Ishikawa (cell line): ENCODE measurements around the gene ANO3.

Source experiments
- CEBPB ChIP-seq: IDR thresholded peaks from 2 replicates; pipeline ENCODE4 v1.6.1; 2012
- CREB1 ChIP-seq: IDR thresholded peaks from 2 replicates; pipeline ENCODE4 v1.6.1; 2012; ENCODE audit warnings: low read depth
- EGR1 ChIP-seq: IDR thresholded peaks from 2 replicates; pipeline ENCODE4 v1.6.1; 2012
- EP300 ChIP-seq: IDR thresholded peaks from 2 replicates; pipeline ENCODE4 v1.6.1; 2012; ENCODE audit warnings: borderline replicate concordance
- FOXM1 ChIP-seq: IDR thresholded peaks from 2 replicates; pipeline ENCODE4 v1.6.1; 2012; ENCODE audit warnings: low read depth, borderline replicate concordance
- NFIC ChIP-seq: IDR thresholded peaks from 2 replicates; pipeline ENCODE4 v1.6.1; 2012
- RAD21 ChIP-seq: IDR thresholded peaks from 2 replicates; pipeline ENCODE4 v1.6.1; 2012; ENCODE audit warnings: low read depth
- TAF1 ChIP-seq: IDR thresholded peaks from 2 replicates; pipeline ENCODE4 v1.6.1; 2012; ENCODE audit warnings: low read depth, mild to moderate bottlenecking
- TCF12 ChIP-seq: IDR thresholded peaks from 2 replicates; pipeline ENCODE4 v1.6.1; 2012; ENCODE audit warnings: low read depth
- TEAD4 ChIP-seq: IDR thresholded peaks from 2 replicates; pipeline ENCODE4 v1.6.1; 2012
- YY1 ChIP-seq: IDR thresholded peaks from 2 replicates; pipeline ENCODE4 v1.6.1; 2012; ENCODE audit warnings: low read depth
- ZBTB7A ChIP-seq: IDR thresholded peaks from 2 replicates; pipeline ENCODE4 v1.6.1; 2012; ENCODE audit warnings: low read depth
- TF ChIP-seq, protein P1 (sequence below): IDR thresholded peaks from 2 replicates; pipeline ENCODE4 v1.6.1; 2012
- TF ChIP-seq, protein P2 (sequence below): IDR thresholded peaks from 2 replicates; pipeline ENCODE4 v1.6.1; 2012; ENCODE audit warnings: low read depth, mild to moderate bottlenecking
- TF ChIP-seq, protein P3 (sequence below): IDR thresholded peaks from 2 replicates; pipeline ENCODE4 v1.6.1; 2012

The ANO3 gene

DNA sequence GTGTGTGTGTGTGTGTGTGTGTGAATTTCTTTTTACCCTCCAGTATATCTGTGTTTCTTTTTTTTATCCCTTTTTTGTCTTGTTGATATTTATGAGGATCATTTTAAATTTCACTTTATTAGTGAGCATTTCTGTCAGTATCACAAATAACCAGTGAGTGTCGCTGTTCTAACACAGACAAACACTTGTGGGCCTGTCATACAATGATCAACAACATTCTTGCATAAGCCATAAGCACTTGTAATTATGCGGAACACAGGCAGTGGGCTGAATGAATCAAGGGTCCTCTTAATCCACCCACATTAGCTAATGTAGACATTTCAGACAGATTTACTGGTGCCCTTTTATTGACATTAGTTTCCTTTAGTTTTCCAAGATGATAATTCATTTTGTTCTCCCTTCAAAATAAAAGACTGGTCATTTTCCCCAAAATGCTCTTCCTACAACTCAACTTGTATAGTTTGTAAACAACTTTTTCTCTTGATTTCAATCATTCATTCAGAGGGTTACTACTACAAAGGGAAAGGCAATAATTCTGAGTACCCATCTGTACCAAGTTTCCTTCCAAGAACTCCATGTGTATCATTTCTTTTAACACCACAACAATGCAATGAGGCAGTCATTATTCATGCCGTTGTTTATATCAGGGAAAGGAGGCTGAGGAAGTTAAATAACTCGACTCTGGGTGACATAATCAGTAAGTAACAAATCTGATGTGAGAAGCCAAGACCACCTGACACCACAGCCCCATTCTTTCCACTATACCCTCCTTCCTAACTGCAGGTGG lies 34.5 kb upstream of the ANO3 start:
- TF ChIP-seq RAD21 (peak; percentile 77), CEBPB (peak; percentile 71), TCF12 (no peak)

DNA sequence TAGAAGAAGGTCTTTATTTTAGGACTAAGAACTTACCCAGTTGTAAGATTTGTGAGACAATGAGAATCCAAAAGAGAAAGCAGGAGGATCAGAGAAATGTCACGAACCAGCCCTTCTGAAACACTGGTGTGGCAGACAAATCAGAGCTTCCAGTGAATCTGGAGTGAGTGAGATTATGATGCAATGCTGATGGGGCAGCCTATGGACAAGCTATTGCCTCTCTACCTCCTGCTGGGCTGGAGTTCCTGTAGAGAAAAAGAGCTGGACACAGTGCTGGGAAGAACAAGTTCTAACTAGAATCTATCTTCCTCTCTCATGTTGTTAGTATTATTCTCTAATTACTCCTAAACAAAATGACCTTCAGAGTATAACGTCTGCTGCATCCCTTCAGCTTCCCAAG lies 12.0 kb upstream of the ANO3 start:
- TF ChIP-seq, protein P1, sequence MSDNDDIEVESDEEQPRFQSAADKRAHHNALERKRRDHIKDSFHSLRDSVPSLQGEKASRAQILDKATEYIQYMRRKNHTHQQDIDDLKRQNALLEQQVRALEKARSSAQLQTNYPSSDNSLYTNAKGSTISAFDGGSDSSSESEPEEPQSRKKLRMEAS, result no peak
- TF ChIP-seq TAF1, result no peak
- peak; percentile 22; the same call in 1 of the 2 replicates for TF ChIP-seq CEBPB

DNA sequence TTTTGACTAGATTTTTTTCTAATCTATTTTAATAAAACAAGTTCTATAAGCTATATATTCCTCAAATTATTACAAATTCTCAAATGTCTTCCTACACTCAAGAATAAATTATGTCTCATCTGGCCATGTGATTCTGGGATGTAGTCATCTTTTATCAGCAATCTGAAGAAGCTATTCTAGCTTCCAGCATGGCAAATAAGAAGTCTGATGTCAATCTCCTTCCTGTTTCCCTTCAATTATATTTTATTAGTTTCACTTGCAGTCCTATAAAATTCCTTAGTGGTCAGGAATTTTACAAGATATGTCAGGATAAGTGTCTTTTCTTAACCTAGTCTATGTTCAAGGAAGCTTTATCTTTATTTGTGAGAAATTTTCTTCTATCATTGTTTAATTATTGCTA lies 10.4 kb upstream of the ANO3 start:
- no peak for TF ChIP-seq TCF12

DNA sequence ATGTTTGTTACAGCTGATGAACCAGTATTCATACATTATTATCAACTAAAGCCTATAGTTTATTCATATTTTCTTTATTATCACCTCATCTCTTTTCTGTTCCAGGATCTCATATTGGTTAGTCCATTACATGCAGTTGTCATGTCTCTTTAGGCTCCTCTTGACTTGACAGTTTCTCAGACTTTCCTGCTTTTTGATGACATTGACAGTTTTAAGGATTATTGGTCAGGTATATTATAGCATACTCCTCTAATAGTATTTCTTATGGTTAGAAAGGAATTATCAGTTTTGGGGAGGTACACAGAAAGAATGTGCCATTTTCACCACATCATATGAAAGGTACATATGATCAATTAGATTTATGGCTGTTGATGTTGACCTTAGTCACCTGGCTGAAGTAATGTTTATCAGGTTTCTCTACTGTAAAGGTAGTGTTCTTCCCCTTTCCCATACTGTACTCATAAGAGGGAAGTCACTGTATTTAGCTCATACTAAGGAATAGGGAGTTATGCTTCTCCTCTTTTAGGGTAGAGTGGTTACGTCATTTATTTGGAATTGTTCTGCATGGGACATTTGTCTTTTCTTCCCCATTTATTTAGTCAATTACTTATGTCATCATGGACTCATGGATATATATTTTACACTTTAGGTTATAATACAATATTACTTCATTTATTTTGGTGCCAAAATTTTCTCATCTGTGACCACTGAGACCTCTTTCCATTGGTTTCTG lies 9.4 kb upstream of the ANO3 start:
- no peak for TF ChIP-seq FOXM1
- TF ChIP-seq NFIC, result no peak
- no peak for TF ChIP-seq EP300
- TF ChIP-seq, protein P1, result no peak
- no peak for TF ChIP-seq YY1
- no peak for TF ChIP-seq CEBPB
- no peak for TF ChIP-seq ZBTB7A
- TF ChIP-seq TCF12, result no peak
- TF ChIP-seq EGR1, result no peak
- TF ChIP-seq, protein P2, sequence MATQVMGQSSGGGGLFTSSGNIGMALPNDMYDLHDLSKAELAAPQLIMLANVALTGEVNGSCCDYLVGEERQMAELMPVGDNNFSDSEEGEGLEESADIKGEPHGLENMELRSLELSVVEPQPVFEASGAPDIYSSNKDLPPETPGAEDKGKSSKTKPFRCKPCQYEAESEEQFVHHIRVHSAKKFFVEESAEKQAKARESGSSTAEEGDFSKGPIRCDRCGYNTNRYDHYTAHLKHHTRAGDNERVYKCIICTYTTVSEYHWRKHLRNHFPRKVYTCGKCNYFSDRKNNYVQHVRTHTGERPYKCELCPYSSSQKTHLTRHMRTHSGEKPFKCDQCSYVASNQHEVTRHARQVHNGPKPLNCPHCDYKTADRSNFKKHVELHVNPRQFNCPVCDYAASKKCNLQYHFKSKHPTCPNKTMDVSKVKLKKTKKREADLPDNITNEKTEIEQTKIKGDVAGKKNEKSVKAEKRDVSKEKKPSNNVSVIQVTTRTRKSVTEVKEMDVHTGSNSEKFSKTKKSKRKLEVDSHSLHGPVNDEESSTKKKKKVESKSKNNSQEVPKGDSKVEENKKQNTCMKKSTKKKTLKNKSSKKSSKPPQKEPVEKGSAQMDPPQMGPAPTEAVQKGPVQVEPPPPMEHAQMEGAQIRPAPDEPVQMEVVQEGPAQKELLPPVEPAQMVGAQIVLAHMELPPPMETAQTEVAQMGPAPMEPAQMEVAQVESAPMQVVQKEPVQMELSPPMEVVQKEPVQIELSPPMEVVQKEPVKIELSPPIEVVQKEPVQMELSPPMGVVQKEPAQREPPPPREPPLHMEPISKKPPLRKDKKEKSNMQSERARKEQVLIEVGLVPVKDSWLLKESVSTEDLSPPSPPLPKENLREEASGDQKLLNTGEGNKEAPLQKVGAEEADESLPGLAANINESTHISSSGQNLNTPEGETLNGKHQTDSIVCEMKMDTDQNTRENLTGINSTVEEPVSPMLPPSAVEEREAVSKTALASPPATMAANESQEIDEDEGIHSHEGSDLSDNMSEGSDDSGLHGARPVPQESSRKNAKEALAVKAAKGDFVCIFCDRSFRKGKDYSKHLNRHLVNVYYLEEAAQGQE, result no peak
- no peak for TF ChIP-seq RAD21
- TF ChIP-seq TAF1, result no peak
- TF ChIP-seq TEAD4, result no peak
- TF ChIP-seq CREB1, result no peak
- TF ChIP-seq, protein P3, sequence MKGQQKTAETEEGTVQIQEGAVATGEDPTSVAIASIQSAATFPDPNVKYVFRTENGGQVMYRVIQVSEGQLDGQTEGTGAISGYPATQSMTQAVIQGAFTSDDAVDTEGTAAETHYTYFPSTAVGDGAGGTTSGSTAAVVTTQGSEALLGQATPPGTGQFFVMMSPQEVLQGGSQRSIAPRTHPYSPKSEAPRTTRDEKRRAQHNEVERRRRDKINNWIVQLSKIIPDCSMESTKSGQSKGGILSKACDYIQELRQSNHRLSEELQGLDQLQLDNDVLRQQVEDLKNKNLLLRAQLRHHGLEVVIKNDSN, result no peak

DNA sequence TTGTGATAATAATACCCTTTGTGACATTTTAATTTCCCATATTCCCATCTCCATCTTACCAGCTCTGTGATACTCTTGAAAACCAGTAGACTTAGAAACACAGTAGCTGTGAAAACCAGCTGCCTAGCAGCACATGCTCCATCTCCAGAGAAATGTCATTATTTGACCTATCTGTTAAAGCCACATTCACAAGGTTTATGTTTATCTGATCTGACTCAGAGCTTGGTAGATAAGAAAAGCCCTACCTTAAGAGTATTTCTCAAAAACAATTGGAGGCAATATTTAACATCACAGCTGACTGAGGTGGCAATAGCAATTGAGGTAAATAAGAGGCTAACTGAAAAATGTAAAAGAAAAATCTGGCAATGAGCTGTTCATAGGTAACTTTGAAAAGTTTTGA lies 8.1 kb upstream of the ANO3 start:
- TF ChIP-seq TAF1, result no peak
- TF ChIP-seq EGR1, result no peak

DNA sequence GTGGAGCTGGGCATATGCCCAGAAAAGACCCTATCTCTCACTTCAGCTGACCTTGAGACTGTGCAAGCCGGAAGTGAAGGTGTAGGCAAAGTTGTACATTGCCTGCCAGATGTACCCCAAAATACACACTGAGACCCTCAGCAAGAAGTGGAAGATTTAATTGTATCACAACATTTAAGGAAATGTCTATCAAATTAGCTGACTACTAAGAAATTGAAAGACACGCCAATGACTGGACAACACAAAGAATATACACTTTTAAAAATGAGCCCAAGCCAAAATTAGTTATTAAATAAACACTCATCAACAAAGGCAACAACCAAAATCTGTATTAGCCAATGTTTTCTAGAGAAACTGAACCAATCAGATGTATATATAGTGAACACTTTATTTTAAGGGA lies 7.7 kb upstream of the ANO3 start:
- TF ChIP-seq CEBPB, result no peak
- no peak for TF ChIP-seq TAF1
- TF ChIP-seq, protein P1, result no peak
- no peak for TF ChIP-seq TCF12
- TF ChIP-seq CREB1, result no peak
- no peak for TF ChIP-seq EP300
- TF ChIP-seq, protein P3, result no peak
- no peak for TF ChIP-seq RAD21
- TF ChIP-seq YY1, result no peak
- TF ChIP-seq FOXM1, result no peak
- TF ChIP-seq, protein P2, result no peak
- TF ChIP-seq NFIC, result no peak
- no peak for TF ChIP-seq EGR1
